Neural crest cell (in vitro differentiated cells): ENCODE data around the gene CTU1. TPM values are rescaled to one million over a fixed set of nuclear protein-coding genes. Genes with fewer than 3 reads are reported as not detected.

Experiments
- DNase-seq: peaks from one replicate; pipeline ENCODE4 v3.0.0; 2021; ENCODE audit warnings: low read depth, mixed read lengths, low spot score
- H3K27ac Mint-ChIP-seq: one replicate; pipeline ENCODE4 v1.8.0; 2021; ENCODE audit warnings: mild to moderate bottlenecking, mixed read lengths; ENCODE audit not compliant: unreplicated experiment
- H3K27me3 Mint-ChIP-seq: 2 replicates; pipeline ENCODE4 v1.8.0; 2021; ENCODE audit warnings: low read depth, mild to moderate bottlenecking, mixed read lengths
- H3K36me3 Mint-ChIP-seq: 2 replicates; pipeline ENCODE4 v1.8.0; 2021; ENCODE audit warnings: low read depth, mild to moderate bottlenecking, mixed read lengths
- H3K4me1 Mint-ChIP-seq: 2 replicates; pipeline ENCODE4 v1.8.0; 2021; ENCODE audit warnings: mixed read lengths
- H3K4me3 Mint-ChIP-seq: one replicate; pipeline ENCODE4 v1.8.0; 2021; ENCODE audit warnings: mild to moderate bottlenecking, mixed read lengths
- H3K9me3 Mint-ChIP-seq: 2 replicates; pipeline ENCODE4 v1.8.0; 2021; ENCODE audit warnings: mixed read lengths
- total RNA-seq: library from RNA; stranded (reverse); gene quantifications from 2 replicates; pipeline ENCODE4 v1.2.1, GENCODE V29; 2021
- TF ChIP-seq, protein P1 (sequence below): fragments of 200-600 bp; sonication (generic); conservative IDR thresholded peaks from 2 replicates; pipeline ENCODE4 v1.5.0; 2021; ENCODE audit warnings: antibody characterized with exemption, mild to moderate bottlenecking

CTU1 gene
- total RNA-seq, 1 donor from 2014 or later: 8.4 TPM

- Mint-ChIP-seq H3K4me3 (no peak within 1 kb of the TSS), H3K27ac (no peak within 1 kb of the TSS), H3K4me1 (no peaks in the 10 kb centered on the region), H3K9me3 (no peaks in the 10 kb centered on the region), H3K36me3 (no peaks in the 10 kb centered on the region), H3K27me3 (peaks cover 24% of the 10 kb centered on the region)
- no peak for DNase-seq
- TF ChIP-seq, protein P1, sequence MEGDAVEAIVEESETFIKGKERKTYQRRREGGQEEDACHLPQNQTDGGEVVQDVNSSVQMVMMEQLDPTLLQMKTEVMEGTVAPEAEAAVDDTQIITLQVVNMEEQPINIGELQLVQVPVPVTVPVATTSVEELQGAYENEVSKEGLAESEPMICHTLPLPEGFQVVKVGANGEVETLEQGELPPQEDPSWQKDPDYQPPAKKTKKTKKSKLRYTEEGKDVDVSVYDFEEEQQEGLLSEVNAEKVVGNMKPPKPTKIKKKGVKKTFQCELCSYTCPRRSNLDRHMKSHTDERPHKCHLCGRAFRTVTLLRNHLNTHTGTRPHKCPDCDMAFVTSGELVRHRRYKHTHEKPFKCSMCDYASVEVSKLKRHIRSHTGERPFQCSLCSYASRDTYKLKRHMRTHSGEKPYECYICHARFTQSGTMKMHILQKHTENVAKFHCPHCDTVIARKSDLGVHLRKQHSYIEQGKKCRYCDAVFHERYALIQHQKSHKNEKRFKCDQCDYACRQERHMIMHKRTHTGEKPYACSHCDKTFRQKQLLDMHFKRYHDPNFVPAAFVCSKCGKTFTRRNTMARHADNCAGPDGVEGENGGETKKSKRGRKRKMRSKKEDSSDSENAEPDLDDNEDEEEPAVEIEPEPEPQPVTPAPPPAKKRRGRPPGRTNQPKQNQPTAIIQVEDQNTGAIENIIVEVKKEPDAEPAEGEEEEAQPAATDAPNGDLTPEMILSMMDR: no peak
Observed at GRCh38 chr19:51082611-51083010, 25.6 kb downstream of the CTU1 start, which contains the start of gene KLK14. TSS of gene KLK14 (minus strand) at chr19:51082887. CDS start at chr19:51082614, 273 bp downstream.

DNA sequence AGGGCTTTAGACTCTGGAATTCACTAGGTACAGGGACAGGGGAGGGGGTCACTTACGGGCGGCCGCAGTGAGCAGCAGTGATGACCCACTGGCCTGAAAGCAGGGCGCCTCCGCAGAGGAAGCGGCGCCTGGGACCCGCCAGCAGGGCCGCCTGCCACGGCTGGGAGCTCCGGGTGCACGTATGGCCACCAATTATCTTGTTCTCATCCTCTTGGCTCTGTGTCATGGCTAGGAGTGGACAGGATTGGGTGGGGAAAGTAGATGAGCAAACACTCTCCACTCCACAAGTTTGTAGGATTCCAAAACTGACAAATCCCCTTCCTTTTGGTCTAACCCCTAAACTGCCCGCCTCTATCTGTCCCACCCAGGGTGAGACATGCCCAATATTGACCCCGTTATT is 26.7 kb downstream of the CTU1 start:
- TF ChIP-seq, protein P1: no peak
- no peaks in the 10 kb centered on the region for H3K9me3 Mint-ChIP-seq
- H3K4me3 Mint-ChIP-seq: no peak overlapping the region
- peaks cover 24% of the 10 kb centered on the region for H3K27me3 Mint-ChIP-seq
- H3K27ac Mint-ChIP-seq: no peak overlapping the region
- DNase-seq: no peak
- H3K4me1 Mint-ChIP-seq: no peaks in the 10 kb centered on the region
- no peaks in the 10 kb centered on the region for H3K36me3 Mint-ChIP-seq

DNA sequence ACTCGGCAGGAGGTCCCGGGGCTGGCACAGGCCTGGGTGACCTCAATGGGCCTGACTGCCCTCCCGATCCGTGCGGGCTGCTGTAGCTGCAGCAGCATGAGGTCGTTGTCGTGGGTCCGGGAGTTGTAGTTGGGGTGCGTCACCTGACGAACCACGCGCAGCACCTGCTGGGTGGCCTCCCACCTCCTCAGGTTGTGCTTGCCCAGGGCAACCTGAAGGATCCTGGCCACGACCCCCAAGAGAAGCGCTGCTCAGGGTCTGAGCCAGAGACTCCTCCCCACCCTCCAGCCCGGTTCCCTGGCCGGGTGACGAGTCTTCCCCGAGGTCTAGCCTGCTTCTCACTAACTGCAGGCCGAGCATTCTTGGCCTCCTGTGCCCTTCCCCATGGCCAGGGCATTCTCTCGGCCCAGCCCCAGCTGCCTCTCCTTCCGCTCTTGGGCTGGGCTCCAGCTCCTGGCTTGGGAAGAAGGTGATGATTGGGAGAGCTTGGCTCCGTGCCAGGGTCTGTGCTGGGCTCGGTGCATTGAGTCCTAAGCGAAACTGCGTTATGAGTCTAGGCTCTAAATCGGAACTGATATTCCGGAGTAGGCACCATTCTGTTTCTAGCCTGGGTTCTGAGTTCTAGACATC is 28.6 kb downstream of the CTU1 start:
- TF ChIP-seq, protein P1: no peak
- Mint-ChIP-seq H3K36me3 (no peaks in the 10 kb centered on the region), H3K4me1 (no peaks in the 10 kb centered on the region), H3K9me3 (no peaks in the 10 kb centered on the region), H3K27me3 (peaks cover 29% of the 10 kb centered on the region), H3K4me3 (no peak overlapping the region), H3K27ac (no peak overlapping the region)
- no peak for DNase-seq

- Mint-ChIP-seq H3K27me3 (peaks cover 28% of the 10 kb centered on the region), H3K36me3 (no peaks in the 10 kb centered on the region), H3K9me3 (no peaks in the 10 kb centered on the region), H3K27ac (no peak overlapping the region), H3K4me1 (no peaks in the 10 kb centered on the region), H3K4me3 (no peak overlapping the region)
- DNase-seq: no peak
- TF ChIP-seq, protein P1: no peak
Observed at GRCh38 chr19:51078731-51079130, 29.5 kb downstream of the CTU1 start.

GRCh38 chr19:51078104-51078503 is 30.1 kb downstream of the CTU1 start:
- Mint-ChIP-seq H3K27me3 (peaks cover 24% of the 10 kb centered on the region), H3K36me3 (no peaks in the 10 kb centered on the region), H3K4me3 (no peak overlapping the region), H3K27ac (no peak overlapping the region), H3K9me3 (no peaks in the 10 kb centered on the region), H3K4me1 (no peaks in the 10 kb centered on the region)
- no peak for DNase-seq
- TF ChIP-seq, protein P1: no peak
